ENCODE data around the gene DNAH17.

DNA sequence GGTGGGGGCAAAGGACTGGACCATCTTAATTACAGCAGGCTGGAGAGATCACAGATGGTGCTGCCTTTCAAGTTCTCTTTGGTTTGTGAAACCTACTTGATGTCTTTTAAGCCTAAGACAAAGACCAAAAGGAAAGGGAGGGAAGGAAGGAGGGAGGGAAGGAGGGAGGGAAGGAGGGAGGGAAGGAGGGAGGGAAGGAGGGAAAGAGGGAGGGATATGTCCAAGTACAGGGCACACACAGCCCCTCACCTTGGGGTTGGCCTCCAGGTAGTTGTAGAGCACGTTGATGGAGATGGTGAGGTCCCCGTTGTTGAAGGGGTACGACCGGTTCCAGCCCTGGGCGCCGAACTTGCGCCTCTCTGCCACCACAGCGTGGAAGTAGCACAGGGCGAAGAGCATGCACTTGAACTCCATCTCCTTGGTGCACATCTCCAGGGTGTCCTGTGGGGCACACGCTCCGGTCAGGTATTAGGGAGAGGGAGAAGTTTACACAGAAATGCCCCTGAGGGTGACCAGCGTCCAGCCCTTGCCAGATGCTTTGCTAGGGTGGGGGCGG lies 143.3 kb downstream of the DNAH17 start:
- TF ChIP-seq, protein P1, sequence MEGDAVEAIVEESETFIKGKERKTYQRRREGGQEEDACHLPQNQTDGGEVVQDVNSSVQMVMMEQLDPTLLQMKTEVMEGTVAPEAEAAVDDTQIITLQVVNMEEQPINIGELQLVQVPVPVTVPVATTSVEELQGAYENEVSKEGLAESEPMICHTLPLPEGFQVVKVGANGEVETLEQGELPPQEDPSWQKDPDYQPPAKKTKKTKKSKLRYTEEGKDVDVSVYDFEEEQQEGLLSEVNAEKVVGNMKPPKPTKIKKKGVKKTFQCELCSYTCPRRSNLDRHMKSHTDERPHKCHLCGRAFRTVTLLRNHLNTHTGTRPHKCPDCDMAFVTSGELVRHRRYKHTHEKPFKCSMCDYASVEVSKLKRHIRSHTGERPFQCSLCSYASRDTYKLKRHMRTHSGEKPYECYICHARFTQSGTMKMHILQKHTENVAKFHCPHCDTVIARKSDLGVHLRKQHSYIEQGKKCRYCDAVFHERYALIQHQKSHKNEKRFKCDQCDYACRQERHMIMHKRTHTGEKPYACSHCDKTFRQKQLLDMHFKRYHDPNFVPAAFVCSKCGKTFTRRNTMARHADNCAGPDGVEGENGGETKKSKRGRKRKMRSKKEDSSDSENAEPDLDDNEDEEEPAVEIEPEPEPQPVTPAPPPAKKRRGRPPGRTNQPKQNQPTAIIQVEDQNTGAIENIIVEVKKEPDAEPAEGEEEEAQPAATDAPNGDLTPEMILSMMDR (IDR thresholded peaks at IDR 0.05), result no peak
- TF ChIP-seq POLR2A (IDR thresholded peaks at IDR 0.05) (no peak), POLR2AphosphoS5 (IDR thresholded peaks at IDR 0.05; ENCODE audit: insufficient read depth in 1 of 2, low read depth in 1 of 2) (no peak)

Measured in vagina (tissue), 2 donors.